ENCODE data around the gene LPCAT1. TPM values are rescaled to one million over a fixed set of nuclear protein-coding genes. Genes with fewer than 3 reads are reported as not detected.
A peak's percentile ranks its signal among the peaks of the same experiment; 100 is the strongest.

Gene LPCAT1
- polyA plus RNA-seq, 3 donors = 41.6 to 46.8 (median 46.4) TPM

- no peak for DNase-seq
Observed at GRCh38 chr5:1446602-1447343, 77.0 kb downstream of the LPCAT1 start.

- DNase-seq = no peak
Observed at GRCh38 chr5:1445689-1446601, 77.8 kb downstream of the LPCAT1 start.

- peak; percentile 53 for DNase-seq
Observed at GRCh38 chr5:1445313-1445688, 78.5 kb downstream of the LPCAT1 start, which contains the start of gene SLC6A3. Gene SLC6A3 (minus strand): TSS chr5:1445440. CDS start chr5:1443197, 2,243 bp downstream.

- no peak for DNase-seq
Observed at GRCh38 chr5:1444361-1445189, 79.2 kb downstream of the LPCAT1 start.

- no peak for DNase-seq
Observed at GRCh38 chr5:1443991-1444360, 79.8 kb downstream of the LPCAT1 start.

- no peak for DNase-seq
Observed at GRCh38 chr5:1443171-1443570, 80.6 kb downstream of the LPCAT1 start.

- no peak for DNase-seq
Observed at GRCh38 chr5:1442222-1443145, 81.3 kb downstream of the LPCAT1 start.

- DNase-seq = no peak
Observed at GRCh38 chr5:1441166-1441865, 82.4 kb downstream of the LPCAT1 start.

GRCh38 chr5:1440098-1440493 is 83.7 kb downstream of the LPCAT1 start:
- DNase-seq = no peak

GRCh38 chr5:1439388-1440097 is 84.2 kb downstream of the LPCAT1 start:
- DNase-seq = no peak

- DNase-seq = no peak
Observed at GRCh38 chr5:1438871-1439270, 84.9 kb downstream of the LPCAT1 start.

GRCh38 chr5:1437876-1438559 is 85.7 kb downstream of the LPCAT1 start:
- DNase-seq = no peak

GRCh38 chr5:1437226-1437829 is 86.4 kb downstream of the LPCAT1 start:
- DNase-seq = no peak

- no peak for DNase-seq
Observed at GRCh38 chr5:1436681-1437080, 87.1 kb downstream of the LPCAT1 start.

GRCh38 chr5:1436036-1436435 is 87.7 kb downstream of the LPCAT1 start:
- DNase-seq = no peak

GRCh38 chr5:1435369-1435768 is 88.4 kb downstream of the LPCAT1 start:
- DNase-seq = no peak

- no peak for DNase-seq
Observed at GRCh38 chr5:1432296-1432695, 91.5 kb downstream of the LPCAT1 start.

GRCh38 chr5:1431896-1432295 is 91.9 kb downstream of the LPCAT1 start:
- no peak for DNase-seq

Data from renal pelvis (tissue), 4 donors.